Nucleus accumbens (tissue), 56 donors: ENCODE measurements around the gene CHMP4B.
"Not testable (repeated sequence)": the region's sequence is repeated elsewhere in the genome, so short reads cannot be mapped to it uniquely, and the experiment has no call there.

ENCODE experiments used
- DNase-seq, 56 donors: peaks; one replicate each; lab custom pipeline; 2025; lab: John Stamatoyannopoulos, UW

CHMP4B gene

GRCh38 chr20:33789109-33789857 lies 21.9 kb upstream of the CHMP4B start:
- DNase-seq, result no peak

GRCh38 chr20:33789858-33790182 lies 21.3 kb upstream of the CHMP4B start:
- no peak for DNase-seq

- DNase-seq, result no peak
These were observed 20.6 kb upstream of the CHMP4B start for GRCh38 chr20:33790566-33790965.

GRCh38 chr20:33791021-33791420 lies 20.1 kb upstream of the CHMP4B start:
- no peak for DNase-seq

GRCh38 chr20:33791540-33791939 lies 19.6 kb upstream of the CHMP4B start:
- no peak for DNase-seq

- peak in 11 of 56 donors; percentile 0 to 35 (median 5) for DNase-seq
These were observed 19.1 kb upstream of the CHMP4B start for GRCh38 chr20:33791959-33792597.

GRCh38 chr20:33792598-33792989 lies 18.6 kb upstream of the CHMP4B start:
- DNase-seq, result not testable (repeated sequence)

- DNase-seq, result no peak
These were observed 17.9 kb upstream of the CHMP4B start for GRCh38 chr20:33793011-33793931.

- DNase-seq, result no peak
These were observed 14.8 kb upstream of the CHMP4B start for GRCh38 chr20:33796263-33796906.

- no peak for DNase-seq
These were observed 14.1 kb upstream of the CHMP4B start for GRCh38 chr20:33796907-33797544.

- DNase-seq, result no peak
These were observed 12.7 kb upstream of the CHMP4B start for GRCh38 chr20:33798444-33798843.

- no peak for DNase-seq
These were observed 7.2 kb upstream of the CHMP4B start for GRCh38 chr20:33803921-33804337.

- no peak for DNase-seq
These were observed 2.8 kb upstream of the CHMP4B start for GRCh38 chr20:33808388-33808787.

- no peak for DNase-seq
These were observed 889 bp upstream of the CHMP4B start for GRCh38 chr20:33810259-33810658.

GRCh38 chr20:33811776-33812151 lies 616 bp downstream of the CHMP4B start:
- peak in 5 of 56 donors; percentile 12 to 53 (median 22) for DNase-seq

GRCh38 chr20:33812152-33812849 lies 1.2 kb downstream of the CHMP4B start:
- DNase-seq, result peak in 7 of 56 donors; percentile 8 to 44 (median 21)

- no peak for DNase-seq
These were observed 1.8 kb downstream of the CHMP4B start for GRCh38 chr20:33812908-33813462.

GRCh38 chr20:33814238-33814712 lies 3.1 kb downstream of the CHMP4B start:
- peak in 2 of 56 donors; percentile 6 to 10 for DNase-seq

GRCh38 chr20:33815671-33816070 lies 4.5 kb downstream of the CHMP4B start:
- DNase-seq, result no peak
